Fibroblast of the aortic adventitia (primary cell): ENCODE results near the gene KDSR. TPM values are rescaled to one million over a fixed set of nuclear protein-coding genes. Genes with fewer than 3 reads are reported as not detected.

ENCODE experiments used
- DNase-seq: peaks from one replicate; pipeline ENCODE4 v3.0.0-alpha.2; 2010; ENCODE audit warnings: low read depth
- H3K4me3 ChIP-seq: 2 replicates; pipeline ENCODE4 v1.5.1; 2011; ENCODE audit warnings: low read depth, mild to moderate bottlenecking, control low read depth, low read length, moderate library complexity
- CTCF ChIP-seq: IDR thresholded peaks from 2 replicates; pipeline ENCODE4 v1.5.1; 2011; ENCODE audit warnings: mild to moderate bottlenecking, low read length, control low read depth, inconsistent platforms; ENCODE audit not compliant: insufficient read depth
- total RNA-seq: library from RNA; depleted of rRNA; stranded (reverse); fragments of >200 nt; gene quantifications from 2 replicates; pipeline ENCODE4 v1.2.3, GENCODE V29; 2012; ENCODE audit warnings: low replicate concordance

Gene KDSR
- total RNA-seq, 1 donor, result 55.0 TPM

GRCh38 chr18:63402246-63403162 lies 35.5 kb upstream of the KDSR start:
- H3K4me3 ChIP-seq, result no peak overlapping the region
- no peak for DNase-seq
- no peak for TF ChIP-seq CTCF

GRCh38 chr18:63399300-63399699 lies 32.3 kb upstream of the KDSR start:
- DNase-seq, result no peak
- TF ChIP-seq CTCF, result no peak

GRCh38 chr18:63397349-63397748 lies 30.3 kb upstream of the KDSR start:
- no peak for TF ChIP-seq CTCF
- no peak for DNase-seq
- H3K4me3 ChIP-seq, result no peak overlapping the region

More at GRCh38 chr18:63399300-63399699, 32.3 kb upstream of the KDSR start:
- H3K4me3 ChIP-seq, result no peak overlapping the region

- no peak for DNase-seq
- TF ChIP-seq CTCF, result no peak
These were observed 28.5 kb upstream of the KDSR start for GRCh38 chr18:63395503-63395902.

GRCh38 chr18:63394954-63395353 lies 27.9 kb upstream of the KDSR start:
- DNase-seq, result no peak
- TF ChIP-seq CTCF, result no peak
- no peak overlapping the region for H3K4me3 ChIP-seq

More at GRCh38 chr18:63395503-63395902, 28.5 kb upstream of the KDSR start:
- no peak overlapping the region for H3K4me3 ChIP-seq

- DNase-seq, result no peak
- H3K4me3 ChIP-seq, result no peak overlapping the region
- TF ChIP-seq CTCF, result no peak
These were observed 20.9 kb upstream of the KDSR start for GRCh38 chr18:63387861-63388260.
